GM12878 (cell line): Measurements from ENCODE around the gene SHROOM3. TPM values are rescaled to one million over a fixed set of nuclear protein-coding genes. Genes with fewer than 3 reads are reported as not detected.

Source experiments
- ATAC-seq: fragments of 200-7000 bp; cut with Tn5 transposase; 3 replicates; pipeline ENCODE4 v1.9.1; 2020; ENCODE audit warnings: mild to moderate bottlenecking, moderate library complexity
- BruUV-seq: library from RNA; stranded (reverse); fragments of 400-500 nt; replicated peaks from 2 replicates; lab custom pipeline; 2021; lab: Mats Ljungman, UMichigan
- CTCF ChIA-PET: fragments of 300-600 bp; sonication (Branson Sonifier 250); formaldehyde crosslinking; extraction: SDS; loops from one replicate; lab custom pipeline; 2021; ENCODE audit warnings: inconsistent platforms; lab: Yijun Ruan, JAX
- POLR2A ChIA-PET: fragments of 350-600 bp; formaldehyde crosslinking; extraction: SDS; loops from one replicate; lab custom pipeline; 2021; ENCODE audit warnings: inconsistent platforms; lab: Charles Lee
- RAD21 ChIA-PET: fragments of 300-600 bp; sonication (Branson Sonifier 250); formaldehyde crosslinking; loops from one replicate; lab custom pipeline; 2023; ENCODE audit warnings: antibody characterized with exemption; ENCODE audit not compliant: unreplicated experiment; lab: Charles Lee
- SMC1A ChIA-PET: fragments of 300-600 bp; sonication (Branson Sonifier 250); formaldehyde crosslinking; loops from one replicate; lab custom pipeline; 2023; ENCODE audit not compliant: unreplicated experiment, uncharacterized antibody; lab: Charles Lee
- DNase-seq: peaks from one replicate; pipeline ENCODE4 v3.0.0-alpha.2; 2011; ENCODE audit warnings: low read depth, low spot score
- FAIRE-seq: peaks from 3 replicates; lab custom pipeline; 2011; peaks lifted over from hg19 to GRCh38; lab: Jason Lieb, UNC
- H2AFZ ChIP-seq: 2 replicates; pipeline ENCODE4 v1.6.0; 2011; ENCODE audit warnings: low read depth, low read length, control low read depth; ENCODE audit not compliant: control insufficient read depth
- H3K27ac ChIP-seq: 2 replicates; pipeline ENCODE4 v1.5.1; 2011; ENCODE audit warnings: control low read depth; ENCODE audit not compliant: control insufficient read depth, insufficient read depth
- H3K27me3 ChIP-seq, 2 experiments: replicated peaks in 1 of 2; 2 replicates each; pipeline versions ENCODE4 v1.6.0 to v1.6.1; 2011; ENCODE audit warnings: low read length in 1 of 2; ENCODE audit not compliant: control insufficient read depth in 2 of 2, insufficient read depth in 2 of 2
- H3K36me3 ChIP-seq, 2 experiments: 2 replicates each; pipeline ENCODE4 v1.5.1; 2011; ENCODE audit warnings: low read length in 1 of 2; ENCODE audit not compliant: control insufficient read depth in 2 of 2, insufficient read depth in 2 of 2
- H3K4me1 ChIP-seq: 2 replicates; pipeline ENCODE4 v1.6.1; 2011; ENCODE audit warnings: mild to moderate bottlenecking, low read length, moderate library complexity, mixed read lengths; ENCODE audit not compliant: control insufficient read depth, insufficient read depth
- H3K4me2 ChIP-seq: 2 replicates; pipeline ENCODE4 v1.6.0; 2011; ENCODE audit warnings: control low read depth; ENCODE audit not compliant: control insufficient read depth, insufficient read depth
- H3K4me3 ChIP-seq: fragments of 200-600 bp; sonication (generic); 2 replicates; pipeline ENCODE4 v1.5.1; 2016
- H3K79me2 ChIP-seq: 2 replicates; pipeline ENCODE4 v1.6.0; 2011; ENCODE audit warnings: low read length; ENCODE audit not compliant: control insufficient read depth, insufficient read depth
- H3K9ac ChIP-seq: 2 replicates; pipeline ENCODE4 v1.8.0; 2011; ENCODE audit warnings: low read length, control low read depth, mixed read lengths; ENCODE audit not compliant: control insufficient read depth, insufficient read depth
- H3K9me3 ChIP-seq: replicated peaks from 3 replicates; pipeline ENCODE4 v1.5.1; 2011; ENCODE audit warnings: mild to moderate bottlenecking, low read length; ENCODE audit not compliant: control insufficient read depth, insufficient read depth
- H4K20me1 ChIP-seq: 2 replicates; pipeline ENCODE4 v1.6.0; 2011; ENCODE audit not compliant: control insufficient read depth, insufficient read depth
- HDAC6 ChIP-seq: fragments of 200-600 bp; sonication (generic); IDR thresholded peaks from one replicate; pipeline ENCODE4 v1.8.0; 2017; ENCODE audit warnings: antibody characterized with exemption; ENCODE audit not compliant: unreplicated experiment
- IRF4 ChIP-seq: IDR thresholded peaks from 2 replicates; pipeline ENCODE4 v1.6.1; 2011; ENCODE audit warnings: low read depth, low read length
- JUNB ChIP-seq: IDR thresholded peaks from 2 replicates; pipeline ENCODE4 v1.6.1; 2016; ENCODE audit warnings: antibody characterized with exemption, mild to moderate bottlenecking
- NR2C2 ChIP-seq: IDR thresholded peaks from 2 replicates; pipeline ENCODE4 v1.6.1; 2011; ENCODE audit warnings: borderline replicate concordance, low read depth; ENCODE audit not compliant: control insufficient read depth, insufficient read length
- RB1 ChIP-seq: fragments of 450-650 bp; formaldehyde crosslinking; IDR thresholded peaks from 2 replicates; pipeline ENCODE4 v1.6.1; 2017; ENCODE audit warnings: mild to moderate bottlenecking, borderline replicate concordance
- SMARCA5 ChIP-seq: fragments of 450-650 bp; IDR thresholded peaks from 2 replicates; pipeline ENCODE4 v1.6.1; 2017; ENCODE audit warnings: mild to moderate bottlenecking
- STAT3 ChIP-seq: IDR thresholded peaks from 2 replicates; pipeline ENCODE4 v1.6.1; 2011; ENCODE audit warnings: low read depth, low read length, improper control_type of control experiment
- WGBS: methylation state at CpG from one replicate; pipeline ENCODE4 v1.1.6; 2016; ENCODE audit warnings: low lambda C conversion rate; ENCODE audit not compliant: insufficient replicate concordance, insufficient coverage; ENCODE audit errors: missing lambda C conversion rate; 5-methylcytosine and 5-hydroxymethylcytosine counted together
- in situ Hi-C: fragments of 300-500 bp; cut with MboI; formaldehyde crosslinking; loops from 9 replicates; pipeline ENCODE4 v1.14.3; 2018; ENCODE audit warnings: mixed read lengths
- intact Hi-C: fragments of 100-400 bp; cut with micrococcal nuclease; formaldehyde crosslinking; loops from one replicate; pipeline ENCODE4 v1.14.2; 2022; ENCODE audit not compliant: unreplicated experiment
- polyA plus RNA-seq, 11 experiments: library from polyadenylated mRNA; depleted of rRNA in 4 of 11; unstranded in 6 of 11; stranded (reverse) in 5 of 11; fragments of >200 nt; fragmentation: Nextera tagmentation in 4 of 11; fragmentation: Illumina TruSeq in 1 of 11; extraction: Ambion mirVana in 4 of 11; extraction: Trizol in 1 of 11; gene quantifications; 1 replicate in 1 of 11; 2 replicates in 10 of 11; pipeline versions ENCODE4 v1.2.1 to v1.2.3, GENCODE V29; 2011 to 2016; ENCODE audit warnings: inconsistent platforms in 2 of 11, missing spikeins in 2 of 11, low read depth in 1 of 11
- total RNA-seq, 4 experiments: library from RNA; depleted of rRNA in 3 of 4; stranded (reverse); fragments of >200 nt in 3 of 4; fragmentation: Illumina TruSeq in 1 of 4; extraction: Trizol in 1 of 4; gene quantifications; 2 replicates each; pipeline versions ENCODE4 v1.2.1 to v1.2.3, GENCODE V29; 2013 to 2021
- TF ChIP-seq, protein P1 (sequence below): fragments of 450-650 bp; IDR thresholded peaks from 2 replicates; pipeline ENCODE4 v1.6.1; 2017; ENCODE audit warnings: mild to moderate bottlenecking, moderate library complexity

SHROOM3 gene
- total and polyA plus RNA-seq, 10 of the 15 experiments (the other 5 are each of a cell fraction or from before 2014, with no cell fraction given): under 0.01 to 0.29 (median 0.08) TPM; not detected in 1

DNA sequence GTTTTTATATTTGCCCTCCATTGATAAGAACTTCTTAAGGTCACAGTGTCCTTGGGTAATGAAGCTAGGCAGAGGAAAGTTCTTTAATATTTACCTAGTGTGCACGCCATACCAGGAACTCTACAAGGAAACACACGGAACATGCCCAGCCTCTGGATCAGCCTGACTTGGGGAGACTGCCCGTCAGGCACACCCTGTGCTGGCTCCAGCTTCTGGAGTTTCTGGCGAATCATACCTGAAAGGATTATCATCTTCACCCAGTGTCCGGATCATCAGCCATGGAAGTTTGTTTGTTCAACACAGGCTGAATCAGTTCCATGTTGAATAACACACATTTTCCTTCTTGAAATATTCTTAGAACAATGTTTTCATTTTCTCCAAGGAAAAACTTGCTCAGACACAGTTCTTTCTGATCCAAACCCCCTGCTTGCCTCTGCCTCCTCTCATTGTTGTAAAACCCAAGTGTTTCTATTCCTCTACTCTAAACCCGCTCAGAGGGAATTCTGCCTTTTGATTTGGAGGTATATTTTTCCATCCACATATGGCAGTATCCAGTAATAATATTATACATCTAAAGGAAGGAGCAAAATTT is 176.7 kb downstream of the SHROOM3 start:
- in situ Hi-C loops: no loop called here
- 42% methylated on average over 6 of the region's 6 CpGs for WGBS
- peaks cover 2 to 7% of the 10 kb centered on the region in 2 experiments; a peak in 2 of 4 replicates for H3K27me3 ChIP-seq
- CTCF ChIA-PET: interaction anchor here (1.6 kb wide), 1 partner anchor 23 kb away, joined by 3 read pairs; no protein-coding TSS in a partner anchor
- no peak overlapping the region for H3K4me2 ChIP-seq
- intact Hi-C loops: no loop called here
- ATAC-seq (no peak), DNase-seq (no peak), FAIRE-seq (no peak)
- POLR2A ChIA-PET: no interaction called here
- H4K20me1 ChIP-seq: no peaks in the 10 kb centered on the region
- no peak overlapping the region for H2AFZ ChIP-seq
- H3K9ac ChIP-seq: no peak overlapping the region
- H3K9me3 ChIP-seq: no peaks in the 10 kb centered on the region
- SMC1A ChIA-PET: interaction anchor here (0.7 kb wide), 1 partner anchor 29 kb away, joined by 3 read pairs; no protein-coding TSS in a partner anchor
- no TSS peak for BruUV-seq
- TF ChIP-seq NR2C2 (no peak), HDAC6 (no peak), IRF4 (no peak), SMARCA5 (no peak)
- RAD21 ChIA-PET: no interaction called here
- H3K27ac ChIP-seq: no peak overlapping the region
- no peak overlapping the region for H3K4me3 ChIP-seq
- H3K79me2 ChIP-seq: no peaks in the 10 kb centered on the region
- no peaks in the 10 kb centered on the region for H3K36me3 ChIP-seq
- peaks cover 19% of the 10 kb centered on the region for H3K4me1 ChIP-seq

GRCh38 chr4:76614589-76614988 is 179.6 kb downstream of the SHROOM3 start:
- H3K9ac ChIP-seq: no peak overlapping the region
- intact Hi-C loops: no loop called here
- ChIA-PET RAD21 (no interaction called here), SMC1A (no interaction called here), CTCF (no interaction called here), POLR2A (no interaction called here)
- no peak for TF ChIP-seq RB1
- TF ChIP-seq, protein P1, sequence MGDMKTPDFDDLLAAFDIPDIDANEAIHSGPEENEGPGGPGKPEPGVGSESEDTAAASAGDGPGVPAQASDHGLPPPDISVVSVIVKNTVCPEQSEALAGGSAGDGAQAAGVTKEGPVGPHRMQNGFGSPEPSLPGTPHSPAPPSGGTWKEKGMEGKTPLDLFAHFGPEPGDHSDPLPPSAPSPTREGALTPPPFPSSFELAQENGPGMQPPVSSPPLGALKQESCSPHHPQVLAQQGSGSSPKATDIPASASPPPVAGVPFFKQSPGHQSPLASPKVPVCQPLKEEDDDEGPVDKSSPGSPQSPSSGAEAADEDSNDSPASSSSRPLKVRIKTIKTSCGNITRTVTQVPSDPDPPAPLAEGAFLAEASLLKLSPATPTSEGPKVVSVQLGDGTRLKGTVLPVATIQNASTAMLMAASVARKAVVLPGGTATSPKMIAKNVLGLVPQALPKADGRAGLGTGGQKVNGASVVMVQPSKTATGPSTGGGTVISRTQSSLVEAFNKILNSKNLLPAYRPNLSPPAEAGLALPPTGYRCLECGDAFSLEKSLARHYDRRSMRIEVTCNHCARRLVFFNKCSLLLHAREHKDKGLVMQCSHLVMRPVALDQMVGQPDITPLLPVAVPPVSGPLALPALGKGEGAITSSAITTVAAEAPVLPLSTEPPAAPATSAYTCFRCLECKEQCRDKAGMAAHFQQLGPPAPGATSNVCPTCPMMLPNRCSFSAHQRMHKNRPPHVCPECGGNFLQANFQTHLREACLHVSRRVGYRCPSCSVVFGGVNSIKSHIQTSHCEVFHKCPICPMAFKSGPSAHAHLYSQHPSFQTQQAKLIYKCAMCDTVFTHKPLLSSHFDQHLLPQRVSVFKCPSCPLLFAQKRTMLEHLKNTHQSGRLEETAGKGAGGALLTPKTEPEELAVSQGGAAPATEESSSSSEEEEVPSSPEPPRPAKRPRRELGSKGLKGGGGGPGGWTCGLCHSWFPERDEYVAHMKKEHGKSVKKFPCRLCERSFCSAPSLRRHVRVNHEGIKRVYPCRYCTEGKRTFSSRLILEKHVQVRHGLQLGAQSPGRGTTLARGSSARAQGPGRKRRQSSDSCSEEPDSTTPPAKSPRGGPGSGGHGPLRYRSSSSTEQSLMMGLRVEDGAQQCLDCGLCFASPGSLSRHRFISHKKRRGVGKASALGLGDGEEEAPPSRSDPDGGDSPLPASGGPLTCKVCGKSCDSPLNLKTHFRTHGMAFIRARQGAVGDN: no peak
- no peak for TF ChIP-seq STAT3
- TF ChIP-seq JUNB: no peak
- no peaks in the 10 kb centered on the region for H3K4me1 ChIP-seq
- no peak for ATAC-seq
- H4K20me1 ChIP-seq: no peaks in the 10 kb centered on the region
- H3K27ac ChIP-seq: no peak overlapping the region
- H2AFZ ChIP-seq: no peak overlapping the region
- no peak overlapping the region for H3K4me3 ChIP-seq
- in situ Hi-C loops: no loop called here
- no TSS peak for BruUV-seq
- peaks cover 2 to 7% of the 10 kb centered on the region in 2 experiments; a peak in 2 of 4 replicates for H3K27me3 ChIP-seq
- FAIRE-seq: no peak
- no peak overlapping the region for H3K4me2 ChIP-seq
- DNase-seq: no peak
- H3K36me3 ChIP-seq: no peaks in the 10 kb centered on the region
- no peaks in the 10 kb centered on the region for H3K9me3 ChIP-seq
- no peaks in the 10 kb centered on the region for H3K79me2 ChIP-seq
